HG03139 (cell line): ENCODE measurements around the gene BRINP2.
"Not testable (repeated sequence)": the region's sequence is repeated elsewhere in the genome, so short reads cannot be mapped to it uniquely, and the experiment has no call there.

Experiments
- ATAC-seq: cut with Tn5 transposase; IDR thresholded peaks from one replicate; pipeline ENCODE4 v1.9.1; 2021; ENCODE audit not compliant: unreplicated experiment

BRINP2 gene

DNA sequence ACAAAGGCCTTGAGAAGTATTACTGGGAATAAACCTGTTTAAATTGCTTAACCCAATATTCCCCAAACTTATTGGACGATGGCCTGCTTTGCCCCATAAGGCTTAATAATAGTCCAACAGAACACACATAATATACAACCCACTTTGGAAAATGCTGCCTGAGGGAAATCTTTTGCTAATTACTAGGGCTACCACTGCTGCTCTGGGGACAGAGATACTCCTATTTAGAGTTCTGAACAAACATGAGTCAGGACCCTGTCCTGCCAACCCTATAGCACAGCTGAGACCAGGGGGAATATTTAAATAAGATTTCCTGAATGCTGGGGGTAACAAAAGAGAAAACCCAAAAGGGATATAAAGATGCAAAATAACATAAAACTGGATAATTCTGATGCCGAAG, 139.1 kb downstream of the BRINP2 start:
- ATAC-seq: no peak

DNA sequence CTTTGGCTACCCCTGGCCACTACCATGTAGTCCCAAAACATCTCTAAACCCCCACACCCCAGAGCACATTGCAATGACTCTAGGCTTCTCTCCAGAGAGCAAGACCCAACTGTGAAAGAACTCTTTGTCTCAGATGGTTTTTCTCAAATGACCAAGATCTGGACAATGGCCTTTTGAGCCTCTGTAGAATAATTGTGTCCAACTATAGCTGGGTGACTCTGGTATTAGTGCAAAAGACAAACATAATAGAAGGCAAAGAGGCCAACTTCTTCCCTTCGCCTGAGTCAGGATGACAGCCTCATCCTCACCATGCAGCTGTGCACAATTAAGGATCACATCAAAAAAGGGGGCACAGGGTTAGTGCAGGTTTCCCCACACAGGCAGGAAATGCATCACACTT, 139.6 kb downstream of the BRINP2 start:
- ATAC-seq: no peak

DNA sequence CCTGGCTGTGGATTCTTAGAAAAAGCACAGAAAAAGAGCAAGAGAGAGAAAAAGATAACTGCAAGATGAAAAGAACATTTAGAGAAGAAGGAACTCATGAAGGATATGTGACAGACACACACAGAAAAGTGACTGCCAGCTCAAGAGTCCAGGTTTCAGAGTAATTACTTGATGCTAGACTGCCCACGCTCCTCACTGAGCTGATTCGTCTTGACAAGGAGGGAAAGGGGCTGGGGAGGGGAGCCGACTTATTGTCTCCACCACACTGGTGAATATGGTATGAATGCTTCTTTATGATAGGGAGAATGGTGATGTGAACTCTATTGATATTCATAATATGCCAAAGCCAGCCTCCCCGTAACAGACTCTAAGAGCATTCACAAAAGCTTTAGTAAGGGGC, 140.4 kb downstream of the BRINP2 start:
- no peak for ATAC-seq

DNA sequence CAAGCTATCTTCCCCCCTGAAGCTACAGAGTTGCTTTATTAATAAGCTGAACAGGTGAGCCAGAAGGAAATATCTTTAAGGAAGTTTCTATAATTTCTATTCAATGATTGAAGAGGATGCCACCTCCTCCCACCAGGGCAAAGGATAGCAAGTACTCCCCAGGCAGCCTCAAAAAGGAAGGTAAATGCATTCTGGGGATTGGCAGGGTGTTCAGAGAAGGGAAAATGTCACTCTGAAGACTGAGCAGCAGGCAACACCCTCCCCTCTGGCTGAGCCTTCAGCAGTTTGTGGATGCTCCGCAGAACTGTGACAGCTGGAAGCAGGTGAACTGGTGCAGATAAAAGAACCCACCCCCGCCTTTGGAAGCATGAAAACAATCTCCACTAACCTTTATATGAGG, 140.8 kb downstream of the BRINP2 start:
- no peak for ATAC-seq

DNA sequence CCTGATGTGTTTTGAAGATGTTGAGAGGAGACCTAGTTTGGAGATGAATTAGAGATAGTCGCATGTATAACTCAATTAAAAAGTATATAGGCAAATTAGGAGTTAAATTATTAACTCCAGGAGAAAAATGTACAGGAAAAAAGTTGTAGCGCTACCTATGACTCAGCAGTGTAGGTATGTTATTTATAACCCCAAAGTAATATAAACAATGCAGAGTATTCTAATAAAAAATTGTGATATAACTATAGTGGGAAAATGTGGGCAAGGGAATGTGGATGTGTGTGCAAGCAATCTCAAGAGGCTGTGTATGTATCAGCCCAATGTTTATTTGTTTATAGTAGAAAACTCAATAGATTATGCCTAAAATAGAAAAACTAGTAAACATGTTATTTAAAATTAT, 144.5 kb downstream of the BRINP2 start:
- no peak for ATAC-seq

DNA sequence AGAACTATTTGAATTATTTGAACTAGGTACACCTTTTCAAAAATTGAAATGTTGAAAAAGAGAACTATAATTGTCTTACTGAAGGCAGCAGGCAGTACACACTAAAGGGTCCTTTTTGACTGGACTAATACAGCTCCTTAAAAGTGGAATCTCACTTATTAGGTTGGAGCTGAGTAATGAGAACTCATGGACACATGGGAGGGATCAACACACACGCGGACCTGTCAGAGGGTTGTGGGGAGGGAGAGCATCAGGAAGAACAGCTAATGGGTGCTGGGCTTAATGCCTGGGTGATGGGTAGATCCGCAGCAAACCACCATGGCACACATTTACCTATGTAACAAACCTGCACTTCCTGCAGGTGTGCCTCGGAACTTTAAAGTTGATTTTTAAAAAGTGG, 145.0 kb downstream of the BRINP2 start:
- no peak for ATAC-seq

DNA sequence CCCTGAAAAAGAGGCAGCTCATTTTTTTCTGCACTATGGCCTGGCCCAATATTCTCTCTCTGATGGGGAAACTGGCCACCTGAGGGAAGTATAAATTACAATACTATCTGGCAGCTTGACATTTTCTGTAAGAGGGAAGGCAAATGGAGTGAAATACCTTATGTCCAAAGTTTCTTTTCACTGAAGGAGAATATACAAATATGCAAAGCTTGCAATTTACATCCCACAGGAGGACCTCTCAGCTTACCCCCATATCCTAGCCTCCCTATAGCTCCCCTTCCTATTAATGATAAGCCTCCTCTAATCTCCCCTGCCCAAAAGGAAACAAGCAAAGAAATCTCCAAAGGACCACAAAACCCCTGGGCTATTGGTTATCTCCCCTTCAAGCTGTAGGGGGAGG, 150.7 kb downstream of the BRINP2 start:
- not testable (repeated sequence) for ATAC-seq

GRCh38 chr1:177328251-177328650, 157.5 kb downstream of the BRINP2 start:
- no peak for ATAC-seq

DNA sequence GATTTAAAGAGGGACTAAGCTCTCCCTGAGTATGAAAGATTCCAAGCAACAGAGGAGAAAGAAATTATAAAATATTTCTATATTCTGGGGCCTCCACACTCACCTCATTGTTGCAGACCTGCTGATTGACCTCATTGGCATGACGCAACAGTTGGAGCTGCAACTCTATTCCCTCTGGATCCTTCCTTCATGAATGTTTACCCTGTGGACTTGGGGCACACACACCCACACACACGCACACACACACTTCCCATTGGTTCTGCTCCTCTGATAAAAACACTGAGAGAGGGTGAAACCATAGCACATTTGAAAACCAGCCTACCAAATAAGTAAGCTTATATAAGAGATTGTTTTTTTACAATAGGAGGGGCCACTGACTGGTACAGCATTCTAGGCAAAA, 159.1 kb downstream of the BRINP2 start:
- ATAC-seq: no peak
